Omental fat pad (tissue), 4 donors: Measurements from ENCODE around the gene ZNF367. TPM values are rescaled to one million over a fixed set of nuclear protein-coding genes. Genes with fewer than 3 reads are reported as not detected.

ENCODE experiments used
- ATAC-seq: fragments of 150-250 bp; one replicate; pipeline ENCODE4 v1.9.1; 2016; ENCODE audit warnings: mild to moderate bottlenecking, moderate library complexity; ENCODE audit not compliant: low FRiP score
- DNase-seq: peaks from one replicate; pipeline ENCODE4 v3.0.0-alpha.2; 2019; ENCODE audit warnings: low spot score
- total RNA-seq, 4 donors: library from RNA; depleted of rRNA; stranded (reverse); fragments of >200 nt; gene quantifications; one replicate each; pipeline ENCODE4 v1.1.0, GENCODE V29; 2016
- TF ChIP-seq, protein P1 (sequence below), 3 donors: fragments of 450-650 bp; IDR thresholded peaks; one replicate each; pipeline ENCODE4 v1.5.1; 2016 to 2017; ENCODE audit warnings: antibody characterized with exemption in 3 of 3, mild to moderate bottlenecking in 3 of 3, moderate library complexity in 2 of 3

Gene ZNF367
- total RNA-seq, 4 donors from 2014 or later, result 0.50 to 2.7 (median 1.9) TPM

DNA sequence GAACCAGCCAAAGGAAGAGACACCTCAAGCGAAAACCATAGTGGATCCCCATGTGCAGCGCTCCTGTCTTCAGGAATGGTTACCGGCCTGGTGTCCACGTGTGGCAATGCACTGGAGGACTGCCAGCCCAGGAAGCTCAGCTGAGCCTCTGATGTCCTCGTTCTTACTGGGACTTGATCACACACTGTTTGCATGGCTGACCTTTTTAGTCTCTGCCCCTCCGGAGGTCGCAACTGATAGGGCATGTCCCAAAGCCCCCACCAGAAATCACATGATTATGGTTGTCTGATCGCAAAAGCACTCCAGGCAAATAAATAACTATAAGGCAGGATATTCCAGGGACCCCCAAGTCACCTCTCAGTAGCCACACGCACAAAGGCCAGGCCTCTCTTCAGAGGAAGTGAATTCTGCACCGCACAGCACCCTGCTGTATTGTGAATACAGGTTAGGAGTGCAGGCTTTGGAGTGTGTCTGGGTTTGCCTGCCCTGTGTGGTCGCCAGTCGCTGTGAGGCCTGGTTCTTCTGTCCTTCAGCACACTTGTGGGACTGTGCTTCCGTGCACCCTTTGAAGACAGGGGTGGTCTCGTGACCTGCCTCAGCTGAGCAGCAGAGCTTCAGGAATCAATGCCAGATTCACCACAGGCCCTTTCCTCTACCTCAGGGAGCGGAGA lies 18.4 kb upstream of the ZNF367 start:
- DNase-seq (no peak), ATAC-seq (no peak)
- TF ChIP-seq, protein P1, sequence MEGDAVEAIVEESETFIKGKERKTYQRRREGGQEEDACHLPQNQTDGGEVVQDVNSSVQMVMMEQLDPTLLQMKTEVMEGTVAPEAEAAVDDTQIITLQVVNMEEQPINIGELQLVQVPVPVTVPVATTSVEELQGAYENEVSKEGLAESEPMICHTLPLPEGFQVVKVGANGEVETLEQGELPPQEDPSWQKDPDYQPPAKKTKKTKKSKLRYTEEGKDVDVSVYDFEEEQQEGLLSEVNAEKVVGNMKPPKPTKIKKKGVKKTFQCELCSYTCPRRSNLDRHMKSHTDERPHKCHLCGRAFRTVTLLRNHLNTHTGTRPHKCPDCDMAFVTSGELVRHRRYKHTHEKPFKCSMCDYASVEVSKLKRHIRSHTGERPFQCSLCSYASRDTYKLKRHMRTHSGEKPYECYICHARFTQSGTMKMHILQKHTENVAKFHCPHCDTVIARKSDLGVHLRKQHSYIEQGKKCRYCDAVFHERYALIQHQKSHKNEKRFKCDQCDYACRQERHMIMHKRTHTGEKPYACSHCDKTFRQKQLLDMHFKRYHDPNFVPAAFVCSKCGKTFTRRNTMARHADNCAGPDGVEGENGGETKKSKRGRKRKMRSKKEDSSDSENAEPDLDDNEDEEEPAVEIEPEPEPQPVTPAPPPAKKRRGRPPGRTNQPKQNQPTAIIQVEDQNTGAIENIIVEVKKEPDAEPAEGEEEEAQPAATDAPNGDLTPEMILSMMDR (IDR thresholded peaks at IDR 0.05), result no peak

DNA sequence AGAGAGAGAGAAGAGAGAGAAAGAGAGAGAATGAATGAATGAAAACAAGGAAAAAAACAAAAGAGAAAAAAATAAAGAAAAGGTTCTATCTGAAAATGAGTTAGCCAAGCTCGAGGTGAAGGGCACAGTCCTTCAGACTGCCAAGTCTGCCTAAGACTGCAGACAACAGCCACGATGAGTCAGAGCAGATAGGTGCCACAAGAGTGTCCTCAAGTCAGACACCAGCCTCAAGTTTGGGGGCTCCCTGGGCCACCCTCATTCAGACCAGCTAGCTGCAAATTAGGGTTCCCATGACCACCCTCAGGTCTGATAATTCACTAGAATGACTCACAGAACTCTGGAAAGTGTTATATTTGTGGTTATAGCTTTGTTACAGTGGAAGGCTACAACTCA lies 17.9 kb upstream of the ZNF367 start:
- TF ChIP-seq, protein P1 (IDR thresholded peaks at IDR 0.05), result no peak
- ATAC-seq, result no peak
- DNase-seq, result no peak

DNA sequence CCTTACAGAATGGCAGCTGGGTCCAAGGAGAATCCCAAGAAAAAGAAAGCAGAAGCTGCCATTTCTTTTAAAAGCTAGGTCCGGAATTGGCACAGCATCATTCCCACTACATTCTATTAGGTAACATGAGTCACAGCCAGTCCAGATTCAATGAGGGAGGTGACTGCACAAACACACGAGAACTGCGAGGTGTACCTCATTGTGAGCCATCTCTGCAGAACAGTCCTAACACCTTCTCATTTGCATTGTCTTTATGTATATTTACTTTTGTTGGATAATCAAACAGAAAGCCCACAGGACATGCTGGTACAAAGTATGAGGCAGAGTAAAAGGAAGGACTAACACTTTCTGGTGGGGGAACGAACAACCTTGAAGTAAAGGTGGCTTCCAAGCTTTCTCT lies 17.2 kb upstream of the ZNF367 start:
- ATAC-seq, result no peak
- TF ChIP-seq, protein P1 (IDR thresholded peaks at IDR 0.05), result no peak
- no peak for DNase-seq

DNA sequence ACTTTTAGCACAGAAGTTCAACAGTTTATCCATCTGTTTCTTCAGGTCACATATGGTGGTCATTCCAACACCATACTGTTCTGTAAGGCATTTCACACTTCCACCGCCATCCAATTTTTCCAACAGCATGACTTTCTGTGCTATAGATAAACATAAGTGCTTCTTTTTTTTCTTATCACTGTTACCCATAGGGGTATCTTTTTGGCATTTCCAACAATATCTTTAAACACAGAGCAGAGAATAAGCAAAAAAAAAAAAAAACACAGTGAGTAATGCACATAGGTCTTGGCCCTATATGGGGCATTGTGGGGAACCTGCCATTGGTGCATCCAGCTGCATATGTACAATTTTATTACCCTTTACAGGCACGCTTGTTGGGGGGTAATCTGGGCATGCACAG lies 12.2 kb upstream of the ZNF367 start:
- DNase-seq (no peak), ATAC-seq (no peak)
- TF ChIP-seq, protein P1 (IDR thresholded peaks at IDR 0.05), result no peak

DNA sequence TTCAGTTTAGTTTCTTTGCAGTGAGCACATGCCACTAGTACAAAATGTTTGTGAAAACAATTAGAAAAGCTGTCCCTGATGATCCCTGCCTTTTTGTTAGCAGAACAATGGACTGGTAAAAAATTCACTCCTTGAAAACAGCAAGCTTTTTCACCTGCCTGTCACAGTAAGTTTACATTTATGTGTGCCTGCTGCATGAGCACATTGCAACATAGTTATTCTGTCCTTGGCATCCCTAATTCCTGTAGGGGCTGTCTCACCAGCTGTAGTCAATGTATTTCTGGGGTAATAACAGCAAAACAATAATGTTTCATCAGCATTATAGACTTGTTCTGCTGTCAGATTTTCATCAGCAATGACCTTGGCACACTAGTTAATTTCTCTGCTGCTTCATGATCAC lies 11.6 kb upstream of the ZNF367 start:
- ATAC-seq (no peak), DNase-seq (no peak)
- TF ChIP-seq, protein P1 (IDR thresholded peaks at IDR 0.05), result no peak

DNA sequence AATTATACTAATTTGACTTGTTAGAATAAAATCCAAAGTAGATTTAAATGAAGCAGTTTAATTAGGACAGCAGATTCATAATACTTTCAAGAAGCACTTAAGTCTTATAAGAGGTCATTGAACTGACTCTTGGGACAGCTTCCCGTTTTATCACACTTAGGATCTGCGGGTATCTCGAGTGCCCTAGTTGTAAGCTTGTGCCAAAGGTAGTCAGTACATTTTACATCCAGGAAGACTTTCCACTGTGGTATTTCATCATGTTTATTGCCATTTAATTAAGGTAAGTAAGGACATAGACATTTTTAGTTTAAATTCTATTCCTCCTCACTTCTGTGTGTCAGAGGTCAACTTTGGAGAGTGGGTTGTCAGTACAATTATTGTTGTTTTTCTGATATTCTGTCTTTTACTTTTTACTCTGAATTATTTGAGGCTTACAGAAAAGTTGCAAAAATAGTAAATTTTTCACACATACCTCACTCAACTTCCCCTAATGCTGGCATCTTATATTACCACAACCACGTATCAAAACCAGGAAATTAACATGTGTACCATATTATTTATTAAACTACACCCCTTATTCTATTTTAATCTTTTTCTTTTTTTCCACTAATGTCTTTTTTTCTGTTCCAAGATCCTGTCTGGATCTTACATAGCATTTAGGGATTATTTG lies 7.5 kb upstream of the ZNF367 start:
- TF ChIP-seq, protein P1 (IDR thresholded peaks at IDR 0.05), result no peak
- ATAC-seq (no peak), DNase-seq (no peak)

DNA sequence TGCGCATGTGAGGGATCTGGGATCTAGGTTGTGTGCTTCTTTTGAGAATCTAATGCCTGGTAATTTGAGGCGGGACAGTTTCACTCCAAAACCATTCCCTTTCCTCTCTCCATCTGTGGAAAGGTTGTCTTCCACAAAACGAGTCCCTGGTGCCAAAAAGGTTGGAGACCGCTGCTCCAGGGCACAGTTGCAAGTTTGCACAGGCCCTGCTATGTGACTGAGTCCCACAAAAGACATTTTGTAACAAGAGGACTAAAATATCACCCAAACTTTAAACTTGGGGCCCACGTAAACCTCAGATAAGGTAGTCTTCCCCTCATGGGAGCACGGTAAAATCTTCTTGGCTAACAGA lies 5.8 kb upstream of the ZNF367 start:
- TF ChIP-seq, protein P1 (IDR thresholded peaks at IDR 0.05), result no peak
- no peak for DNase-seq
- no peak for ATAC-seq
